Measurements from ENCODE around the gene STIM2.
A peak's percentile ranks its signal among the peaks of the same experiment; 100 is the strongest.
"Not testable (repeated sequence)": the region's sequence is repeated elsewhere in the genome, so short reads cannot be mapped to it uniquely, and the experiment has no call there.

STIM2 gene

GRCh38 chr4:26821031-26821430 lies 39.6 kb upstream of the STIM2 start:
- Histone ChIP-seq H3K36me3 (ENCODE audit: insufficient read depth, low read length) (no peaks in the 10 kb centered on the region), H3F3A (ENCODE audit: low read depth) (no peaks in the 10 kb centered on the region), H3K4me3 (ENCODE audit: low read length, poor library complexity, severe bottlenecking) (no peak overlapping the region), H3K79me2 (ENCODE audit: insufficient read depth, low read length) (no peaks in the 10 kb centered on the region), H3K9ac (ENCODE audit: low read depth, low read length, poor library complexity, severe bottlenecking) (no peak overlapping the region), H3K27me3 (ENCODE audit: insufficient read depth, low read length, poor library complexity, severe bottlenecking) (peaks cover 61% of the 10 kb centered on the region), H4K20me1 (ENCODE audit: insufficient read depth, low read length, poor library complexity, severe bottlenecking) (no peaks in the 10 kb centered on the region), H2AFZ (ENCODE audit: low read length) (no peak overlapping the region), H3K4me2 (ENCODE audit: low read depth, low read length, poor library complexity, severe bottlenecking) (no peak overlapping the region), H3K4me1 (ENCODE audit: insufficient read depth, low read length, poor library complexity, severe bottlenecking) (peaks cover 12% of the 10 kb centered on the region), H3K9me2 (replicated peaks; ENCODE audit: low read depth, low read length) (no peaks in the 10 kb centered on the region), H3K9me3 (ENCODE audit: insufficient read depth, low read depth, low read length) (peaks cover 11% of the 10 kb centered on the region; the same call in 1 of the 2 replicates)
- TF ChIP-seq CTCF (conservative IDR thresholded peaks at IDR 0.05; ENCODE audit: low read length) (no peak), EZH2phosphoT487 (IDR thresholded peaks at IDR 0.05; ENCODE audit: borderline replicate concordance) (no peak)

- Histone ChIP-seq H3K4me3 (ENCODE audit: low read length, poor library complexity, severe bottlenecking) (peak overlapping the region; percentile 8), H3K9me2 (replicated peaks; ENCODE audit: low read depth, low read length) (no peaks in the 10 kb centered on the region), H3K79me2 (ENCODE audit: insufficient read depth, low read length) (no peaks in the 10 kb centered on the region), H3K9ac (ENCODE audit: low read depth, low read length, poor library complexity, severe bottlenecking) (no peak overlapping the region), H3K36me3 (ENCODE audit: insufficient read depth, low read length) (no peaks in the 10 kb centered on the region), H3K27me3 (ENCODE audit: insufficient read depth, low read length, poor library complexity, severe bottlenecking) (peaks cover 70% of the 10 kb centered on the region), H3K4me2 (ENCODE audit: low read depth, low read length, poor library complexity, severe bottlenecking) (peak overlapping the region; percentile 60), H4K20me1 (ENCODE audit: insufficient read depth, low read length, poor library complexity, severe bottlenecking) (no peaks in the 10 kb centered on the region), H3K4me1 (ENCODE audit: insufficient read depth, low read length, poor library complexity, severe bottlenecking) (peaks cover 12% of the 10 kb centered on the region), H3F3A (ENCODE audit: low read depth) (no peaks in the 10 kb centered on the region), H3K9me3 (ENCODE audit: insufficient read depth, low read depth, low read length) (peaks cover 11% of the 10 kb centered on the region; the same call in 1 of the 2 replicates), H2AFZ (ENCODE audit: low read length) (no peak overlapping the region)
- peak; percentile 22; the same call in 1 of the 2 replicates for TF ChIP-seq CTCF (conservative IDR thresholded peaks at IDR 0.05; ENCODE audit: low read length)
- no peak for TF ChIP-seq EZH2phosphoT487 (IDR thresholded peaks at IDR 0.05; ENCODE audit: borderline replicate concordance)
These were observed 38.8 kb upstream of the STIM2 start for GRCh38 chr4:26821677-26822503.

- no peak overlapping the region for H3K9ac ChIP-seq (ENCODE audit: low read depth, low read length, poor library complexity, severe bottlenecking)
- peaks cover 76% of the 10 kb centered on the region for H3K27me3 ChIP-seq (ENCODE audit: insufficient read depth, low read length, poor library complexity, severe bottlenecking)
- peak overlapping the region; percentile 8 for H3K4me3 ChIP-seq (ENCODE audit: low read length, poor library complexity, severe bottlenecking)
- no peaks in the 10 kb centered on the region for H3K9me2 ChIP-seq (replicated peaks; ENCODE audit: low read depth, low read length)
- H4K20me1 ChIP-seq (ENCODE audit: insufficient read depth, low read length, poor library complexity, severe bottlenecking) = no peaks in the 10 kb centered on the region
- H3K4me1 ChIP-seq (ENCODE audit: insufficient read depth, low read length, poor library complexity, severe bottlenecking) = peaks cover 12% of the 10 kb centered on the region
- no peaks in the 10 kb centered on the region for H3F3A ChIP-seq (ENCODE audit: low read depth)
- peak overlapping the region; percentile 60 for H3K4me2 ChIP-seq (ENCODE audit: low read depth, low read length, poor library complexity, severe bottlenecking)
- no peaks in the 10 kb centered on the region for H3K36me3 ChIP-seq (ENCODE audit: insufficient read depth, low read length)
- H2AFZ ChIP-seq (ENCODE audit: low read length) = no peak overlapping the region
- peaks cover 11% of the 10 kb centered on the region; the same call in 1 of the 2 replicates for H3K9me3 ChIP-seq (ENCODE audit: insufficient read depth, low read depth, low read length)
- TF ChIP-seq EZH2phosphoT487 (IDR thresholded peaks at IDR 0.05; ENCODE audit: borderline replicate concordance) = peak; percentile 45; the same call in 1 of the 2 replicates
- no peak for TF ChIP-seq CTCF (conservative IDR thresholded peaks at IDR 0.05; ENCODE audit: low read length)
- no peaks in the 10 kb centered on the region for H3K79me2 ChIP-seq (ENCODE audit: insufficient read depth, low read length)
These were observed 38.1 kb upstream of the STIM2 start for GRCh38 chr4:26822546-26822945.

GRCh38 chr4:26822974-26823373 lies 37.7 kb upstream of the STIM2 start:
- H3K9ac ChIP-seq (ENCODE audit: low read depth, low read length, poor library complexity, severe bottlenecking); H3K4me2 ChIP-seq (ENCODE audit: low read depth, low read length, poor library complexity, severe bottlenecking): not testable (repeated sequence)
- H3K4me1 ChIP-seq (ENCODE audit: insufficient read depth, low read length, poor library complexity, severe bottlenecking) = peaks cover 12% of the 10 kb centered on the region

More at GRCh38 chr4:26822974-26823373, 37.7 kb upstream of the STIM2 start:
- not testable (repeated sequence) for H4K20me1 ChIP-seq (ENCODE audit: insufficient read depth, low read length, poor library complexity, severe bottlenecking); H3K79me2 ChIP-seq (ENCODE audit: insufficient read depth, low read length); H2AFZ ChIP-seq (ENCODE audit: low read length); H3K4me3 ChIP-seq (ENCODE audit: low read length, poor library complexity, severe bottlenecking); H3K9me2 ChIP-seq (replicated peaks; ENCODE audit: low read depth, low read length); H3F3A ChIP-seq (ENCODE audit: low read depth); H3K36me3 ChIP-seq (ENCODE audit: insufficient read depth, low read length)
- Histone ChIP-seq H3K27me3 (ENCODE audit: insufficient read depth, low read length, poor library complexity, severe bottlenecking) (peaks cover 80% of the 10 kb centered on the region), H3K9me3 (ENCODE audit: insufficient read depth, low read depth, low read length) (peaks cover 11% of the 10 kb centered on the region; the same call in 1 of the 2 replicates)
